HEK293T (cell line): ENCODE results near the gene PSENEN.

Experiments used
- FOXA1 ChIP-seq: fragments of 450-650 bp; IDR thresholded peaks from 2 replicates; pipeline ENCODE4 v1.6.1; 2016; ENCODE audit warnings: mild to moderate bottlenecking
- FOXK2 ChIP-seq: fragments of 450-650 bp; IDR thresholded peaks from 2 replicates; pipeline ENCODE4 v1.6.1; 2016; ENCODE audit warnings: mild to moderate bottlenecking
- FOXM1 ChIP-seq: fragments of 450-650 bp; IDR thresholded peaks from 2 replicates; pipeline ENCODE4 v1.6.1; 2017; ENCODE audit warnings: mild to moderate bottlenecking, borderline replicate concordance
- HDGF ChIP-seq: fragments of 450-650 bp; IDR thresholded peaks from 2 replicates; pipeline ENCODE4 v1.6.1; 2017; ENCODE audit warnings: antibody characterized with exemption, borderline replicate concordance
- LEF1 ChIP-seq: fragments of 450-650 bp; IDR thresholded peaks from 2 replicates; pipeline ENCODE4 v1.6.1; 2017; ENCODE audit warnings: mild to moderate bottlenecking, borderline replicate concordance
- SP1 ChIP-seq: fragments of 450-650 bp; IDR thresholded peaks from 2 replicates; pipeline ENCODE4 v1.6.1; 2017
- SUZ12 ChIP-seq: fragments of 450-650 bp; IDR thresholded peaks from 2 replicates; pipeline ENCODE4 v1.6.1; 2016; ENCODE audit warnings: mild to moderate bottlenecking
- TARDBP ChIP-seq: fragments of 450-650 bp; IDR thresholded peaks from 2 replicates; pipeline ENCODE4 v1.6.1; 2016
- ZNF384 ChIP-seq: fragments of 450-650 bp; IDR thresholded peaks from 2 replicates; pipeline ENCODE4 v1.6.1; 2016

DNA sequence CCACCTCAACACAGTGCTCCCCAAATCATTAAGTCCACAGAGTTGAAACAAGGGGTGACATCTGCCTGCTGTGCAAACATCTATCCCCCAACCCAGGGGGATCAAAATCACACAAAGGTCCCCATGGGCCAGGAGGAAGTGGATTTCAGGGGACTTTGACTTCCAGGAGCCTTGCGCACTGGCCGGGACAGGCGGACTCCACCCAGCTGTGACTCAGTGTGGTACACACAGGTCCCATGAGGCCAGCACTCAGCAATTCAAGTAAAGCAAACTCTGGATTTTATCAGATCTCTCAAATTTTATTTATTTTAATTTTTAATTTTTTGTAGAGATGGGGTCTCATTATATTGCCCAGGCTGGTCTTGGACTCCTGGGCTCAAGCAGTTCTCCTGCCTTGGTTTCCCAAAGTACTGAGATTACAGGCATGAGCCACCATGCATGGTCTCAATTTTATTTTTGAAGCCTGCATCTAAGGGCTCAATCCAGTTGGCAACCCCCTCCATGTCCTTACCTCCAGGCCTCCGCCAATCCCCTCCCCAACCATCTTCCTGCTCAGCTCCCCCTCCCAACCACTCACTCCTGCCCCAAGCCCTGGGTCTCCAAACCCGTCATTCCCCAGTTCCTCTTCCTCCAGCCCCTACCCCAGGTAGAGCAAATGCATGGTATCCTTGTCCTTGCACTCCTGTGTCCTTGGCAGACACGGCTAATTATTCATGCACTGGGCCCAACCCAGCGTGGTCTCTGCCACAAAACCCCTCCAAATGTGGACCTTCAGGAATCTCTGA, 48.1 kb downstream of the PSENEN start:
- TF ChIP-seq FOXA1 (no peak), LEF1 (no peak), SP1 (no peak), FOXM1 (no peak), FOXK2 (no peak), ZNF384 (no peak), HDGF (no peak), SUZ12 (no peak), TARDBP (no peak)
